Peyer's patch (tissue), 4 donors: ENCODE results near the gene DCST2. TPM values are rescaled to one million over a fixed set of nuclear protein-coding genes. Genes with fewer than 3 reads are reported as not detected.

Experiments used
- DNase-seq, 3 donors: peaks; one replicate each; pipeline ENCODE4 v3.0.0-alpha.2; 2017 to 2019
- H3K27ac ChIP-seq, 4 donors: fragments of 200-600 bp; sonication (generic); one replicate each; pipeline ENCODE4 v1.5.1; 2016 to 2019
- H3K27me3 ChIP-seq, 2 donors: fragments of 200-600 bp; sonication (generic); one replicate each; pipeline ENCODE4 v1.5.1; 2019
- H3K36me3 ChIP-seq, 3 donors: fragments of 200-600 bp; sonication (generic); one replicate each; pipeline ENCODE4 v1.5.1; 2016 to 2019
- H3K4me1 ChIP-seq, 4 donors: fragments of 200-600 bp; sonication (generic); one replicate each; pipeline ENCODE4 v1.5.1; 2016 to 2019
- H3K4me3 ChIP-seq, 4 donors: fragments of 200-600 bp; sonication (generic); 1 replicate in 3 of 4; 2 replicates in 1 of 4; pipeline ENCODE4 v1.5.1; 2016 to 2019; ENCODE audit warnings: mild to moderate bottlenecking in 1 of 4
- H3K9me3 ChIP-seq, 4 donors: fragments of 200-600 bp; sonication (generic); one replicate each; pipeline ENCODE4 v1.5.1; 2016 to 2019; ENCODE audit warnings: mild to moderate bottlenecking in 1 of 4
- POLR2A ChIP-seq, 2 donors: fragments of 450-650 bp; IDR thresholded peaks; one replicate each; pipeline ENCODE4 v1.5.1; 2017; ENCODE audit warnings: antibody characterized with exemption in 2 of 2, mild to moderate bottlenecking in 2 of 2, moderate library complexity in 2 of 2
- total RNA-seq, 4 donors: library from RNA; depleted of rRNA; stranded (reverse); fragments of >200 nt; gene quantifications; one replicate each; pipeline ENCODE4 v1.1.0, GENCODE V29; 2016
- TF ChIP-seq, protein P1 (sequence below), 6 experiments: fragments of 450-650 bp in 4 of 6; fragments of 200-600 bp in 2 of 6; sonication (generic) in 1 of 6; IDR thresholded peaks; one replicate each; pipeline ENCODE4 v1.5.1; 2017 to 2019; ENCODE audit warnings: antibody characterized with exemption in 6 of 6, mild to moderate bottlenecking in 3 of 6, moderate library complexity in 1 of 6

The DCST2 gene
- total RNA-seq, 4 donors from 2014 or later: 1.7 to 12.5 (median 5.3) TPM

DNA sequence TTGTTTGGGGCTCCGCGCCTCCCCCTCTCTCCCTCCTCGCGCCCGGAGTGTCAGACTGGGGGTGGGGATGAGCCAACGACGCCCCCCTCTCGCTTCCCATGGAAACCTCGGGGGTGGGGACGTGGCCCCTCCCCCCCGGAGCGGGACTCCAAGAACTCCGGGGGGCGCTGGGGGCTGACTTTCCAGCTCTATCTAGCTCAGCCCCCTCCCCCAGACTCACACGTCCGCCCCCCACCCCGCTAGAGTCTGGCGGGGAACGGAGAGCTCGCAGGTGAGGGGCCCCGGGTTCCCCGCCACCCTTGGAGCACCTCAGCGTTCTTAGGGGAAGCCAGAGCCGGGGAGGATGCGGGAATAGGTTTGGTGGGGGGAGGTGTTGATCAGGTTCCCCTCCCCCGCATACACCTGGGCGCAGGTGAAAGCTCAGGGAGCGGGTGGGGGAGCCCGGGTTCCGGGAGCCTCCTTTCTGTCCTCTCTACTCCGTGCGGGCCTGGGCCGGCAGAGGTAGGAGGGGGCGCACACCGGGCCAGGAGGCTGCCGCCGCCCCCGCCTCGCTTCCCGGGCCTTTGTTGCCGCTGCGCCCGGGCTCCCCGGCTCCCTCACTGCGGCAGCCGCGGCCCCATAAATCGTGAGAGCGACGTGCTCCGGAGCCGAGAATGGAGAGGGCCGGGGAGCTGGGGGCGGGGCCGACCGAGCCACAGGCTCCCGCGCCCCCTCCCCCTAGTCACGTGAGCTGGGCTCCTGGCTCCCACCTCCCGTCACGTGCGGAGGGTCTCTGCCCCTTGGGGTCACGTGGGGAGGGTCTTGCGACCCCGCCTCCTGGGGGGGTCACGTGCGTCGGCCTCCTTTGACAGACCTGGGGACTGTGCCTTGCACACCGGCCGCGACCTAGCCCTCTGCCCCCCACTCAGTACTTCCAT, 47.0 kb upstream of the DCST2 start:
- peak overlapping the region in 3 of 4 donors; percentile 48 to 64 (median 54) for H3K4me3 ChIP-seq
- TF ChIP-seq, protein P1, sequence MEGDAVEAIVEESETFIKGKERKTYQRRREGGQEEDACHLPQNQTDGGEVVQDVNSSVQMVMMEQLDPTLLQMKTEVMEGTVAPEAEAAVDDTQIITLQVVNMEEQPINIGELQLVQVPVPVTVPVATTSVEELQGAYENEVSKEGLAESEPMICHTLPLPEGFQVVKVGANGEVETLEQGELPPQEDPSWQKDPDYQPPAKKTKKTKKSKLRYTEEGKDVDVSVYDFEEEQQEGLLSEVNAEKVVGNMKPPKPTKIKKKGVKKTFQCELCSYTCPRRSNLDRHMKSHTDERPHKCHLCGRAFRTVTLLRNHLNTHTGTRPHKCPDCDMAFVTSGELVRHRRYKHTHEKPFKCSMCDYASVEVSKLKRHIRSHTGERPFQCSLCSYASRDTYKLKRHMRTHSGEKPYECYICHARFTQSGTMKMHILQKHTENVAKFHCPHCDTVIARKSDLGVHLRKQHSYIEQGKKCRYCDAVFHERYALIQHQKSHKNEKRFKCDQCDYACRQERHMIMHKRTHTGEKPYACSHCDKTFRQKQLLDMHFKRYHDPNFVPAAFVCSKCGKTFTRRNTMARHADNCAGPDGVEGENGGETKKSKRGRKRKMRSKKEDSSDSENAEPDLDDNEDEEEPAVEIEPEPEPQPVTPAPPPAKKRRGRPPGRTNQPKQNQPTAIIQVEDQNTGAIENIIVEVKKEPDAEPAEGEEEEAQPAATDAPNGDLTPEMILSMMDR (IDR thresholded peaks at IDR 0.05): no peak
- TF ChIP-seq POLR2A (IDR thresholded peaks at IDR 0.05): no peak
- no peak overlapping the region for H3K27ac ChIP-seq
- H3K9me3 ChIP-seq: no peaks in the 10 kb centered on the region
- DNase-seq: peak in 2 of 3 donors; percentile 31 to 57
- H3K36me3 ChIP-seq: no peaks in the 10 kb centered on the region
- H3K4me1 ChIP-seq: peaks cover 23 to 67% (median 44%) of the 10 kb centered on the region in 4 donors
- H3K27me3 ChIP-seq: peaks cover 0 to 47% of the 10 kb centered on the region in 2 donors

DNA sequence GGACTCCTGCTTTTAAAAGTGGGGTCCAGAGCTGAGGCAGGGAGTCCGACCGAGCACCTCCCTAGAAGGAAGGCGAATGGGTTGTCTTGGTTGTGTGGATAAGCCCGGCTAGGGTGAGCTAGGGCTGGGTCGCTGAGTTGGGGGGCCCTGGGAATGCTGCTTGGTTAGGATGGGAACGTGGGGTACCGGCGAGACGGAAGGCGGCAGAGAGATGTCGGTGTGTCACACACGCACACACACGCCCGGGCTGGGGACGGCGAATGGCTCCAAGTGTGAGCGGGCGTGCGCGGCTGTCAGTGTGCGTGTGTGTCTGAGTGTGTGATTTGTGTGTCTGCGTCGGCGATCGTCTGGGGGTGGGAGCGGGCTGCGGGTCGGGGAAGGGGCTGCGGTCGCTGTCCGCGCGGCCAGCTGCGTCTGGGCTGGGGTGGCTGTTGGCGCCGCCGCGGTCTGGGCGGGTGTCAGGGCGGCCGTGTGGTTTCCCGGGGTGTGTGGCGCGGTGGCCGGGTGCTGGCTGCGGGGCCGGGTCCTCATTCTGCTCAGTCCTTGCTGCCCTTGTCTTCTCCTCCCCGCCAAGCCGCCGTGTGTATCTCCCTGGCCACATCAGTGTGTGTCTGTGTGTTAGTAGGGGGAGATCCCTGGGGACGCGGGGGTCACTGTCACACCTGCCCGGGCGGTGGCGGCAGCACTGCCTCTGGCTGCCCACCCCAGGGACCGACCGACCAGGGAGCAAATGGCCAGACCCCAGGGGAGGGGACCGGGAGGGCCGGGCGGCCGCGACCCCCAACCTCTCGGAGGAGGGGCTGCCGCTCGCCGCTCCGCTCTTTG, 46.1 kb upstream of the DCST2 start:
- Histone ChIP-seq H3K27ac (no peak overlapping the region), H3K27me3 (peaks cover 0 to 47% of the 10 kb centered on the region in 2 donors), H3K4me1 (peaks cover 23 to 65% (median 44%) of the 10 kb centered on the region in 4 donors), H3K36me3 (no peaks in the 10 kb centered on the region), H3K9me3 (no peaks in the 10 kb centered on the region), H3K4me3 (peak overlapping the region; percentile 37 to 64 (median 51))
- peak in 1 of 3 donors; percentile 64 for DNase-seq
- TF ChIP-seq, protein P1 (IDR thresholded peaks at IDR 0.05): no peak
- TF ChIP-seq POLR2A (IDR thresholded peaks at IDR 0.05): no peak

DNA sequence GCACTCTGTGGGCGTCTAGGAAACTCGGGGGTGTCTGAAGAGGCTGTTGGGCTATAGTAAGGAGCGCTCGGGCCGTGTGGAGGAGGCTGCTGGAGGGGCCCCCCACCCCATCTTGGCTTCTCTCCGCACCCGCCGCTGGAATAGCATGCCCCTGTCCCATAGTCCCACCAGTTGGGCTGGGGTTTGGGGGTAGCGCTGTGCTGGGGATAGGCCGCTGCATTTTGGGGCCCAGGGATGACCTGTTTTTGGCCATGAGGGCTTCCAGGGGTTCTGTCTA, 45.6 kb upstream of the DCST2 start:
- no peak for DNase-seq
- no peak for TF ChIP-seq POLR2A (IDR thresholded peaks at IDR 0.05)
- TF ChIP-seq, protein P1 (IDR thresholded peaks at IDR 0.05): no peak
- Histone ChIP-seq H3K9me3 (no peaks in the 10 kb centered on the region), H3K36me3 (no peaks in the 10 kb centered on the region), H3K27me3 (peaks cover 0 to 47% of the 10 kb centered on the region in 2 donors), H3K27ac (no peak overlapping the region), H3K4me3 (peak overlapping the region; percentile 37 to 64 (median 51)), H3K4me1 (peaks cover 23 to 60% (median 41%) of the 10 kb centered on the region in 4 donors)

DNA sequence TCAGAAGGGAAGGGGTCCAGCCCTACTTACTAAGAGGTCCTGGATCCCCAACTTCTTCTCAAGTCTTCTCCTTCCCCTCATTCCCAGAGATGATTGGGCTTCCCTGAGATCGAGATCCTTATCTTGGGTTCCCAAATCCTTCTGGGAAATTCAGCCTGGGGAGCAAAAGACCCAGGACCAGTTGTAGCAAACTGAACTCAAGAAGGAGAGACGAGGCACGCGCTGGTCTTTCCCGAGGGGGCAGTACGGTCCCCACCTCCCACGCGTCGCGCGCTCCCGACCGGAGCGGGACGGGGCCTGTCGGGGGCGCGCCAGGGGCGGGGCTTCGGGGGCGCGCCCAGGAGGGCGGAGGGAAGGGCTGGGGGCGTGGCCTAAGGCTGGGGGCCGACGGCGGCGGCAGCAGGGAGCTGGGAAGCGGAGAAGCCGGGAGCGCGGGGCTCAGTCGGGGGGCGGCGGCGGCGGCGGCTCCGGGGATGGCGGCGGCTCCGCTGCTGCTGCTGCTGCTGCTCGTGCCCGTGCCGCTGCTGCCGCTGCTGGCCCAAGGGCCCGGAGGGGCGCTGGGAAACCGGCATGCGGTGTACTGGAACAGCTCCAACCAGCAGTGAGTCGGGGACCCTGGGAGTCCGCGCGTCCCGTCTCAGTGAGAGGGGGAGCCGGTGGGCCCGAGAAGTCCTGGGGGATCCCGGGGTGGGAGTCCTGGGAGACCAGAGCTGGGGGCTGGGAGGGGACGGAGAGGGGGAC, 45.1 kb upstream of the DCST2 start, which contains the start of gene EFNA3:
EFNA3 (plus strand) TSS at position 369 of the 741 bp plus-strand sequence; CDS start at position 474, 105 bp downstream.
- TF ChIP-seq, protein P1 (IDR thresholded peaks at IDR 0.05): no peak
- TF ChIP-seq POLR2A (IDR thresholded peaks at IDR 0.05): no peak
- Histone ChIP-seq H3K4me3 (peak within 1 kb of the TSS; percentile 37 to 64 (median 51)), H3K9me3 (no peaks in the 10 kb centered on the region), H3K36me3 (no peaks in the 10 kb centered on the region), H3K4me1 (peaks cover 23 to 55% (median 40%) of the 10 kb centered on the region in 4 donors), H3K27me3 (peaks cover 0 to 47% of the 10 kb centered on the region in 2 donors), H3K27ac (no peak within 1 kb of the TSS)
- DNase-seq: peak; percentile 65 to 87 (median 85)
